Kidney epithelial cell (primary cell): ENCODE data around the gene PPP1R1A. TPM values are rescaled to one million over a fixed set of nuclear protein-coding genes. Genes with fewer than 3 reads are reported as not detected.

Experiments
- DNase-seq: peaks from one replicate; pipeline ENCODE4 v3.0.0-alpha.2; 2010; ENCODE audit warnings: low read depth
- H3K27me3 ChIP-seq: 2 replicates; pipeline ENCODE4 v1.6.0; 2011; ENCODE audit warnings: low read length; ENCODE audit not compliant: control insufficient read depth, insufficient read depth
- H3K36me3 ChIP-seq: 2 replicates; pipeline ENCODE4 v1.5.1; 2011; ENCODE audit warnings: low read length; ENCODE audit not compliant: control insufficient read depth, insufficient read depth
- H3K4me3 ChIP-seq: 2 replicates; pipeline ENCODE4 v1.5.1; 2011; ENCODE audit warnings: low read depth, mild to moderate bottlenecking, control low read depth, low read length
- CTCF ChIP-seq: IDR thresholded peaks from 2 replicates; pipeline ENCODE4 v1.5.1; 2011; ENCODE audit warnings: mild to moderate bottlenecking, moderate library complexity, low read length, control low read depth, inconsistent platforms; ENCODE audit not compliant: insufficient read depth, poor library complexity, severe bottlenecking
- total RNA-seq: library from RNA; depleted of rRNA; stranded (reverse); fragments of >200 nt; gene quantifications from 2 replicates; pipeline ENCODE4 v1.2.3, GENCODE V29; 2015

PPP1R1A gene
- total RNA-seq, 1 donor from 2014 or later: 2.4 TPM

- TF ChIP-seq CTCF: no peak
- DNase-seq: no peak
- no peaks in the 10 kb centered on the region for H3K27me3 ChIP-seq
- no peak overlapping the region for H3K4me3 ChIP-seq
- no peaks in the 10 kb centered on the region for H3K36me3 ChIP-seq
These were observed 28.6 kb upstream of the PPP1R1A start for GRCh38 chr12:54616933-54617680.

GRCh38 chr12:54612225-54612750, 23.8 kb upstream of the PPP1R1A start:
- Histone ChIP-seq H3K36me3 (no peaks in the 10 kb centered on the region), H3K27me3 (peaks cover 8% of the 10 kb centered on the region), H3K4me3 (no peak overlapping the region)
- DNase-seq: no peak
- TF ChIP-seq CTCF: no peak

GRCh38 chr12:54611715-54612149, 23.3 kb upstream of the PPP1R1A start:
- Histone ChIP-seq H3K36me3 (no peaks in the 10 kb centered on the region), H3K4me3 (no peak overlapping the region), H3K27me3 (peaks cover 8% of the 10 kb centered on the region)
- TF ChIP-seq CTCF: no peak
- DNase-seq: no peak

- Histone ChIP-seq H3K36me3 (no peaks in the 10 kb centered on the region), H3K27me3 (peaks cover 8% of the 10 kb centered on the region), H3K4me3 (no peak overlapping the region)
- DNase-seq: no peak
- TF ChIP-seq CTCF: no peak
These were observed 20.3 kb upstream of the PPP1R1A start for GRCh38 chr12:54608769-54609168.

- no peak for TF ChIP-seq CTCF
- peaks cover 8% of the 10 kb centered on the region for H3K27me3 ChIP-seq
- H3K4me3 ChIP-seq: no peak overlapping the region
- H3K36me3 ChIP-seq: no peaks in the 10 kb centered on the region
- no peak for DNase-seq
These were observed 19.7 kb upstream of the PPP1R1A start for GRCh38 chr12:54608156-54608555.

GRCh38 chr12:54606556-54606955, 18.1 kb upstream of the PPP1R1A start:
- DNase-seq: no peak
- peaks cover 8% of the 10 kb centered on the region for H3K27me3 ChIP-seq
- TF ChIP-seq CTCF: no peak
- H3K4me3 ChIP-seq: no peak overlapping the region
- no peaks in the 10 kb centered on the region for H3K36me3 ChIP-seq
